ENCODE data around the gene FAM25A. TPM values are rescaled to one million over a fixed set of nuclear protein-coding genes. Genes with fewer than 3 reads are reported as not detected.
"Not testable (repeated sequence)": the region's sequence is repeated elsewhere in the genome, so short reads cannot be mapped to it uniquely, and the experiment has no call there.

Gene FAM25A
- polyA plus RNA-seq, 1 donor, result not detected

GRCh38 chr10:87036623-87037022, 16.5 kb downstream of the FAM25A start:
- WGBS (ENCODE audit: insufficient coverage, low lambda C conversion rate), result no CpG with 5 or more reads among the region's 1 CpG

GRCh38 chr10:87038286-87038717, 18.2 kb downstream of the FAM25A start:
- H3K9me3 ChIP-seq (ENCODE audit: control insufficient read depth, low read depth, low read length), result no peaks in the 10 kb centered on the region
- WGBS (ENCODE audit: insufficient coverage, low lambda C conversion rate), result no CpG with 5 or more reads among the region's 3 CpGs
- no peak overlapping the region for H3K4me3 ChIP-seq (ENCODE audit: low read length)
- H3K27ac ChIP-seq (ENCODE audit: low read length), result no peak overlapping the region
- H3K27me3 ChIP-seq (ENCODE audit: control insufficient read depth, insufficient read depth, low read length), result no peaks in the 10 kb centered on the region
- no peaks in the 10 kb centered on the region for H3K36me3 ChIP-seq (ENCODE audit: control insufficient read depth, insufficient read depth, low read length)
- H3K4me1 ChIP-seq (ENCODE audit: control insufficient read depth, insufficient read depth, low read length), result no peaks in the 10 kb centered on the region
- DNase-seq, result no peak

More at GRCh38 chr10:87036623-87037022, 16.5 kb downstream of the FAM25A start:
- DNase-seq, result no peak
- no peak overlapping the region for H3K27ac ChIP-seq (ENCODE audit: low read length)
- no peaks in the 10 kb centered on the region for H3K9me3 ChIP-seq (ENCODE audit: control insufficient read depth, low read depth, low read length)
- H3K36me3 ChIP-seq (ENCODE audit: control insufficient read depth, insufficient read depth, low read length), result no peaks in the 10 kb centered on the region
- no peak overlapping the region for H3K4me3 ChIP-seq (ENCODE audit: low read length)
- H3K4me1 ChIP-seq (ENCODE audit: control insufficient read depth, insufficient read depth, low read length), result no peaks in the 10 kb centered on the region
- no peaks in the 10 kb centered on the region for H3K27me3 ChIP-seq (ENCODE audit: control insufficient read depth, insufficient read depth, low read length)

GRCh38 chr10:87038786-87039185, 18.7 kb downstream of the FAM25A start:
- H3K27ac ChIP-seq (ENCODE audit: low read length), result no peak overlapping the region
- H3K27me3 ChIP-seq (ENCODE audit: control insufficient read depth, insufficient read depth, low read length), result no peaks in the 10 kb centered on the region
- no peaks in the 10 kb centered on the region for H3K9me3 ChIP-seq (ENCODE audit: control insufficient read depth, low read depth, low read length)
- no peaks in the 10 kb centered on the region for H3K4me1 ChIP-seq (ENCODE audit: control insufficient read depth, insufficient read depth, low read length)
- H3K4me3 ChIP-seq (ENCODE audit: low read length), result no peak overlapping the region
- WGBS (ENCODE audit: insufficient coverage, low lambda C conversion rate), result no CpG with 5 or more reads among the region's 2 CpGs
- H3K36me3 ChIP-seq (ENCODE audit: control insufficient read depth, insufficient read depth, low read length), result no peaks in the 10 kb centered on the region
- DNase-seq, result no peak

- not testable (repeated sequence) for H3K4me1 ChIP-seq (ENCODE audit: control insufficient read depth, insufficient read depth, low read length); H3K36me3 ChIP-seq (ENCODE audit: control insufficient read depth, insufficient read depth, low read length); H3K27ac ChIP-seq (ENCODE audit: low read length); DNase-seq; H3K27me3 ChIP-seq (ENCODE audit: control insufficient read depth, insufficient read depth, low read length); H3K9me3 ChIP-seq (ENCODE audit: control insufficient read depth, low read depth, low read length); H3K4me3 ChIP-seq (ENCODE audit: low read length)
- WGBS (ENCODE audit: insufficient coverage, low lambda C conversion rate), result no CpG with 5 or more reads among the region's 7 CpGs
Measured at GRCh38 chr10:87043579-87043978, 23.5 kb downstream of the FAM25A start.

GRCh38 chr10:87045434-87045938, 25.4 kb downstream of the FAM25A start:
- Histone ChIP-seq H3K27ac (ENCODE audit: low read length) (no peak overlapping the region), H3K36me3 (ENCODE audit: control insufficient read depth, insufficient read depth, low read length) (peaks cover 15% of the 10 kb centered on the region), H3K9me3 (ENCODE audit: control insufficient read depth, low read depth, low read length) (no peaks in the 10 kb centered on the region), H3K27me3 (ENCODE audit: control insufficient read depth, insufficient read depth, low read length) (no peaks in the 10 kb centered on the region), H3K4me3 (ENCODE audit: low read length) (no peak overlapping the region), H3K4me1 (ENCODE audit: control insufficient read depth, insufficient read depth, low read length) (no peaks in the 10 kb centered on the region)
- WGBS (ENCODE audit: insufficient coverage, low lambda C conversion rate), result no CpG with 5 or more reads among the region's 6 CpGs
- no peak for DNase-seq

GRCh38 chr10:87053111-87053510, 33.0 kb downstream of the FAM25A start:
- no peak overlapping the region for H3K27ac ChIP-seq (ENCODE audit: low read length)
- no CpG with 5 or more reads among the region's 3 CpGs for WGBS (ENCODE audit: insufficient coverage, low lambda C conversion rate)
- DNase-seq, result no peak

GRCh38 chr10:87053577-87054181, 33.6 kb downstream of the FAM25A start:
- Histone ChIP-seq H3K4me3 (ENCODE audit: low read length) (no peak overlapping the region), H3K9me3 (ENCODE audit: control insufficient read depth, low read depth, low read length) (no peaks in the 10 kb centered on the region), H3K27me3 (ENCODE audit: control insufficient read depth, insufficient read depth, low read length) (no peaks in the 10 kb centered on the region), H3K4me1 (ENCODE audit: control insufficient read depth, insufficient read depth, low read length) (no peaks in the 10 kb centered on the region), H3K36me3 (ENCODE audit: control insufficient read depth, insufficient read depth, low read length) (peaks cover 73% of the 10 kb centered on the region), H3K27ac (ENCODE audit: low read length) (no peak overlapping the region)
- no peak for DNase-seq
- 100% methylated on average over 2 of the region's 7 CpGs for WGBS (ENCODE audit: insufficient coverage, low lambda C conversion rate)

More at GRCh38 chr10:87053111-87053510, 33.0 kb downstream of the FAM25A start:
- H3K4me1 ChIP-seq (ENCODE audit: control insufficient read depth, insufficient read depth, low read length), result no peaks in the 10 kb centered on the region
- H3K27me3 ChIP-seq (ENCODE audit: control insufficient read depth, insufficient read depth, low read length), result no peaks in the 10 kb centered on the region
- no peak overlapping the region for H3K4me3 ChIP-seq (ENCODE audit: low read length)
- peaks cover 72% of the 10 kb centered on the region for H3K36me3 ChIP-seq (ENCODE audit: control insufficient read depth, insufficient read depth, low read length)
- H3K9me3 ChIP-seq (ENCODE audit: control insufficient read depth, low read depth, low read length), result no peaks in the 10 kb centered on the region

- peaks cover 77% of the 10 kb centered on the region for H3K36me3 ChIP-seq (ENCODE audit: control insufficient read depth, insufficient read depth, low read length)
- 72% methylated on average over 2 of the region's 7 CpGs for WGBS (ENCODE audit: insufficient coverage, low lambda C conversion rate)
Measured at GRCh38 chr10:87054373-87055295, 34.5 kb downstream of the FAM25A start.

GRCh38 chr10:87058171-87058570, 38.1 kb downstream of the FAM25A start:
- Histone ChIP-seq H3K27me3 (ENCODE audit: control insufficient read depth, insufficient read depth, low read length) (no peaks in the 10 kb centered on the region), H3K36me3 (ENCODE audit: control insufficient read depth, insufficient read depth, low read length) (peaks cover 79% of the 10 kb centered on the region), H3K9me3 (ENCODE audit: control insufficient read depth, low read depth, low read length) (no peaks in the 10 kb centered on the region), H3K4me1 (ENCODE audit: control insufficient read depth, insufficient read depth, low read length) (no peaks in the 10 kb centered on the region), H3K27ac (ENCODE audit: low read length) (no peak overlapping the region), H3K4me3 (ENCODE audit: low read length) (no peak overlapping the region)
- WGBS (ENCODE audit: insufficient coverage, low lambda C conversion rate), result no CpG with 5 or more reads among the region's 1 CpG
- no peak for DNase-seq

More at GRCh38 chr10:87054373-87055295, 34.5 kb downstream of the FAM25A start:
- Histone ChIP-seq H3K4me3 (ENCODE audit: low read length) (no peak overlapping the region), H3K27me3 (ENCODE audit: control insufficient read depth, insufficient read depth, low read length) (no peaks in the 10 kb centered on the region), H3K9me3 (ENCODE audit: control insufficient read depth, low read depth, low read length) (no peaks in the 10 kb centered on the region), H3K4me1 (ENCODE audit: control insufficient read depth, insufficient read depth, low read length) (no peaks in the 10 kb centered on the region), H3K27ac (ENCODE audit: low read length) (no peak overlapping the region)
- DNase-seq, result no peak

- Histone ChIP-seq H3K9me3 (ENCODE audit: control insufficient read depth, low read depth, low read length) (no peaks in the 10 kb centered on the region), H3K27ac (ENCODE audit: low read length) (no peak overlapping the region), H3K4me3 (ENCODE audit: low read length) (no peak overlapping the region), H3K4me1 (ENCODE audit: control insufficient read depth, insufficient read depth, low read length) (no peaks in the 10 kb centered on the region), H3K27me3 (ENCODE audit: control insufficient read depth, insufficient read depth, low read length) (no peaks in the 10 kb centered on the region), H3K36me3 (ENCODE audit: control insufficient read depth, insufficient read depth, low read length) (peaks cover 78% of the 10 kb centered on the region)
- no peak for DNase-seq
- 88% methylated on average over 1 of the region's 1 CpG for WGBS (ENCODE audit: insufficient coverage, low lambda C conversion rate)
Measured at GRCh38 chr10:87059401-87059800, 39.3 kb downstream of the FAM25A start.
